ENCODE measurements around the gene TXNDC5. TPM values are rescaled to one million over a fixed set of nuclear protein-coding genes. Genes with fewer than 3 reads are reported as not detected.

TXNDC5 gene
- total and polyA plus RNA-seq, 2 donors (not counting 3 experiments of a cell fraction or from before 2014, with no cell fraction given), result 1,665 to 2,629 TPM

DNA sequence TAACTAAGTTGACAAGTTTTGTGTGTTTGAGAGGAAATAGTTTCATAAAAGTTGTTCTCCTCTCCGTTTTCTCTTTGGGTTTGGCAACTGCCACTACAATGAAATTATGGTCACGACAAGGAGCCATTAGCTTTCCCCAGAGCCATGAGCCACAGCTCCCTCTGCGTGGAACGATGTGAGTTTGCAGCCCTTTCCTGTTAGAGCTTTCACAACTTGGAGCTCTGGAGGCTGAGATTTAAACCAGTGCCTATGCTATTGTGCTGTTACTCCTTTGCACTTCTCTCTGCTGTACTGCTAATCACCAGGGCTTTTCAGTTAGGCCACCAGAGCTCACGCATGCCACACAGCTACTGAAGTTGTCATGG, 29.3 kb upstream of the TXNDC5 start:
- TF ChIP-seq POLR2A (IDR thresholded peaks at IDR 0.05; ENCODE audit: low read depth, low read length) (no peak), POLR2AphosphoS5 (IDR thresholded peaks at IDR 0.05; ENCODE audit: insufficient read depth, low read depth, low read length) (no peak), GATA2 (IDR thresholded peaks at IDR 0.05; ENCODE audit: insufficient read depth, insufficient read length, low read depth, low read length) (no peak), EZH2 (IDR thresholded peaks at IDR 0.05; ENCODE audit: borderline replicate concordance, low read depth, low read length, severe bottlenecking) (no peak), MYC (IDR thresholded peaks at IDR 0.05; ENCODE audit: low read depth, low read length) (no peak), FOS (IDR thresholded peaks at IDR 0.05; ENCODE audit: borderline replicate concordance, insufficient read depth, low read length) (no peak), JUN (IDR thresholded peaks at IDR 0.05; ENCODE audit: borderline replicate concordance, insufficient read depth, insufficient read length, low read depth) (no peak), CTCF (IDR thresholded peaks at IDR 0.05; ENCODE audit: extremely low read depth in 1 of 2, insufficient read depth in 1 of 2, low read depth in 1 of 2, low read length in 2 of 2) (no peak)
- TF ChIP-seq, protein P1, sequence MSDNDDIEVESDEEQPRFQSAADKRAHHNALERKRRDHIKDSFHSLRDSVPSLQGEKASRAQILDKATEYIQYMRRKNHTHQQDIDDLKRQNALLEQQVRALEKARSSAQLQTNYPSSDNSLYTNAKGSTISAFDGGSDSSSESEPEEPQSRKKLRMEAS (IDR thresholded peaks at IDR 0.05; ENCODE audit: insufficient read depth, insufficient read length), result no peak
- Histone ChIP-seq H3K27me3 (ENCODE audit: control insufficient read depth in 2 of 2, insufficient read depth in 2 of 2, low read length in 2 of 2) (no peaks in the 10 kb centered on the region), H3K36me3 (ENCODE audit: control insufficient read depth in 2 of 2, extremely low read depth in 1 of 2, insufficient read depth in 2 of 2, low read length in 2 of 2) (no peaks in the 10 kb centered on the region), H3K27ac (ENCODE audit: insufficient read depth, low read depth, low read length) (no peak overlapping the region), H3K9me3 (replicated peaks; ENCODE audit: control insufficient read depth, insufficient read depth, low read length) (no peaks in the 10 kb centered on the region), H3K4me2 (ENCODE audit: insufficient read depth, low read length) (no peak overlapping the region), H4K20me1 (replicated peaks; ENCODE audit: control insufficient read depth, extremely low read depth, insufficient read depth, low read length) (no peaks in the 10 kb centered on the region), H3K4me1 (ENCODE audit: control insufficient read depth, extremely low read depth, insufficient read depth, low read length) (peaks cover 5% of the 10 kb centered on the region), H3K9ac (replicated peaks; ENCODE audit: extremely low read depth, insufficient read depth, low read length) (no peak overlapping the region), H3K4me3 (replicated peaks in 1 of 3; ENCODE audit: insufficient read depth in 1 of 3, low read depth in 1 of 3, low read length in 3 of 3) (no peak overlapping the region), H2AFZ (ENCODE audit: low read depth, low read length) (peak overlapping the region; percentile 16), H3K79me2 (ENCODE audit: control insufficient read depth, insufficient read depth, low read length) (no peaks in the 10 kb centered on the region), H3K9me1 (replicated peaks; ENCODE audit: control insufficient read depth, extremely low read depth, insufficient read depth, low read length) (no peaks in the 10 kb centered on the region)
- intact Hi-C loops (cut with micrococcal nuclease), result no loop called here
- ChIA-PET CTCF (interaction anchor here (0.8 to 2.5 kb wide), 6 partner anchors 10 to 52 kb away, joined by 3 to 9 read pairs (median 3); partner anchors contain the start of gene TXNDC5), POLR2A (no interaction called here)
- dilution Hi-C loops (cut with MboI; ENCODE audit: extremely low pct_ligation_motif_present, low sequenced_read_pairs), result no loop called here
- DNase-seq (ENCODE audit: low read depth, low spot score) (no peak), FAIRE-seq (no peak)
- no TSS peak for BruUV-seq (replicated peaks)

Data from endothelial cell of umbilical vein (primary cell).